ENCODE data around the gene COL11A2.

COL11A2 gene

GRCh38 chr6:33194431-33194979 is 2.2 kb upstream of the COL11A2 start:
- Histone ChIP-seq H3K27me3 (peaks cover 37% of the 10 kb centered on the region), H3K4me3 (no peak overlapping the region), H3K36me3 (peaks cover 48% of the 10 kb centered on the region), H4K20me1 (peaks cover 65% of the 10 kb centered on the region), H3K27ac (no peak overlapping the region), H3K9me3 (no peaks in the 10 kb centered on the region), H3K4me2 (no peak overlapping the region), H3K4me1 (peaks cover 32% of the 10 kb centered on the region), H3K9ac (no peak overlapping the region)
- no peak for TF ChIP-seq Cebpa-rat (IDR thresholded peaks at IDR 0.05)

GRCh38 chr6:33193619-33194018 is 1.4 kb upstream of the COL11A2 start:
- Histone ChIP-seq H3K36me3 (peaks cover 48% of the 10 kb centered on the region), H4K20me1 (peaks cover 58% of the 10 kb centered on the region), H3K27me3 (peaks cover 37% of the 10 kb centered on the region), H3K4me2 (no peak overlapping the region; the same call in 1 of the 2 replicates), H3K9ac (no peak overlapping the region), H3K4me3 (no peak overlapping the region), H3K27ac (no peak overlapping the region), H3K9me3 (no peaks in the 10 kb centered on the region), H3K4me1 (peaks cover 23% of the 10 kb centered on the region)
- no peak for TF ChIP-seq Cebpa-rat (IDR thresholded peaks at IDR 0.05)

- peak overlapping the region; percentile 53; the same call in 1 of the 2 replicates for H3K9ac ChIP-seq
- peak overlapping the region; percentile 85 for H3K4me2 ChIP-seq
- peaks cover 37% of the 10 kb centered on the region for H3K27me3 ChIP-seq
- H3K4me1 ChIP-seq, result peaks cover 16% of the 10 kb centered on the region
- no peak for TF ChIP-seq Cebpa-rat (IDR thresholded peaks at IDR 0.05)
- peaks cover 43% of the 10 kb centered on the region for H3K36me3 ChIP-seq
- peaks cover 51% of the 10 kb centered on the region for H4K20me1 ChIP-seq
- H3K9me3 ChIP-seq, result no peaks in the 10 kb centered on the region
- H3K27ac ChIP-seq, result no peak overlapping the region
- H3K4me3 ChIP-seq, result peak overlapping the region; percentile 59
Observed at GRCh38 chr6:33192671-33193602, 670 bp upstream of the COL11A2 start.

- H3K4me3 ChIP-seq, result no peak overlapping the region
- H3K27me3 ChIP-seq, result peaks cover 37% of the 10 kb centered on the region
- H3K9me3 ChIP-seq, result no peaks in the 10 kb centered on the region
- H3K27ac ChIP-seq, result no peak overlapping the region
- peaks cover 39% of the 10 kb centered on the region for H4K20me1 ChIP-seq
- peak overlapping the region; percentile 85 for H3K4me2 ChIP-seq
- peaks cover 31% of the 10 kb centered on the region for H3K36me3 ChIP-seq
- no peak overlapping the region for H3K9ac ChIP-seq
- H3K4me1 ChIP-seq, result peaks cover 16% of the 10 kb centered on the region
- no peak for TF ChIP-seq Cebpa-rat (IDR thresholded peaks at IDR 0.05)
Observed at GRCh38 chr6:33191383-33192104, 723 bp downstream of the COL11A2 start.

GRCh38 chr6:33190504-33191107 is 1.7 kb downstream of the COL11A2 start:
- H3K9ac ChIP-seq, result no peak overlapping the region
- H3K9me3 ChIP-seq, result no peaks in the 10 kb centered on the region
- peaks cover 30% of the 10 kb centered on the region for H4K20me1 ChIP-seq
- no peak for TF ChIP-seq Cebpa-rat (IDR thresholded peaks at IDR 0.05)
- peaks cover 37% of the 10 kb centered on the region for H3K27me3 ChIP-seq
- H3K4me3 ChIP-seq, result no peak overlapping the region
- H3K36me3 ChIP-seq, result peaks cover 22% of the 10 kb centered on the region
- no peak overlapping the region for H3K27ac ChIP-seq
- H3K4me1 ChIP-seq, result peaks cover 16% of the 10 kb centered on the region
- H3K4me2 ChIP-seq, result no peak overlapping the region

GRCh38 chr6:33189625-33190448 is 2.4 kb downstream of the COL11A2 start:
- Histone ChIP-seq H3K4me2 (no peak overlapping the region), H3K9ac (no peak overlapping the region), H4K20me1 (peaks cover 23% of the 10 kb centered on the region), H3K4me1 (peaks cover 16% of the 10 kb centered on the region), H3K36me3 (peaks cover 14% of the 10 kb centered on the region), H3K27me3 (peaks cover 37% of the 10 kb centered on the region), H3K27ac (no peak overlapping the region), H3K9me3 (no peaks in the 10 kb centered on the region), H3K4me3 (no peak overlapping the region)
- no peak for TF ChIP-seq Cebpa-rat (IDR thresholded peaks at IDR 0.05)

GRCh38 chr6:33189164-33189563 is 3.1 kb downstream of the COL11A2 start:
- Histone ChIP-seq H4K20me1 (peaks cover 17% of the 10 kb centered on the region), H3K9ac (no peak overlapping the region), H3K4me2 (no peak overlapping the region), H3K9me3 (0 out of 2 replicates have a peak, but pooled peaks cover 3% of the 10 kb centered on the region), H3K4me3 (no peak overlapping the region), H3K27ac (no peak overlapping the region), H3K27me3 (peaks cover 37% of the 10 kb centered on the region), H3K36me3 (peaks cover 7% of the 10 kb centered on the region), H3K4me1 (peaks cover 18% of the 10 kb centered on the region)
- TF ChIP-seq Cebpa-rat (IDR thresholded peaks at IDR 0.05), result no peak

GRCh38 chr6:33187809-33188208 is 4.5 kb downstream of the COL11A2 start:
- H3K4me1 ChIP-seq, result peaks cover 28% of the 10 kb centered on the region
- no peak for TF ChIP-seq Cebpa-rat (IDR thresholded peaks at IDR 0.05)
- H3K27me3 ChIP-seq, result peaks cover 28% of the 10 kb centered on the region
- H3K9ac ChIP-seq, result no peak overlapping the region
- H3K4me2 ChIP-seq, result no peak overlapping the region
- H3K4me3 ChIP-seq, result no peak overlapping the region
- H3K9me3 ChIP-seq, result peaks cover 13% of the 10 kb centered on the region
- peaks cover 9% of the 10 kb centered on the region; the same call in 1 of the 2 replicates for H4K20me1 ChIP-seq
- H3K36me3 ChIP-seq, result no peaks in the 10 kb centered on the region
- H3K27ac ChIP-seq, result no peak overlapping the region
